ENCODE results near the gene MOBP.

MOBP gene

GRCh38 chr3:39460677-39461076, 6.8 kb upstream of the MOBP start:
- Histone ChIP-seq H3K9ac (ENCODE audit: low read depth, low read length) (no peak overlapping the region), H3K9me3 (ENCODE audit: control insufficient read depth, insufficient read depth, low read length) (no peaks in the 10 kb centered on the region; the same call in 1 of the 2 replicates), H3K36me3 (ENCODE audit: insufficient read depth, low read length) (no peaks in the 10 kb centered on the region), H3K4me1 (ENCODE audit: insufficient read depth, low read length) (0 out of 2 replicates have a peak, but pooled peaks cover 4% of the 10 kb centered on the region)

GRCh38 chr3:39463269-39463668, 4.2 kb upstream of the MOBP start:
- no peak overlapping the region for H3K9ac ChIP-seq (ENCODE audit: low read depth, low read length)
- H3K36me3 ChIP-seq (ENCODE audit: insufficient read depth, low read length) = no peaks in the 10 kb centered on the region
- no peaks in the 10 kb centered on the region; the same call in 1 of the 2 replicates for H3K9me3 ChIP-seq (ENCODE audit: control insufficient read depth, insufficient read depth, low read length)
- 0 out of 2 replicates have a peak, but pooled peaks cover 4% of the 10 kb centered on the region for H3K4me1 ChIP-seq (ENCODE audit: insufficient read depth, low read length)

DNA sequence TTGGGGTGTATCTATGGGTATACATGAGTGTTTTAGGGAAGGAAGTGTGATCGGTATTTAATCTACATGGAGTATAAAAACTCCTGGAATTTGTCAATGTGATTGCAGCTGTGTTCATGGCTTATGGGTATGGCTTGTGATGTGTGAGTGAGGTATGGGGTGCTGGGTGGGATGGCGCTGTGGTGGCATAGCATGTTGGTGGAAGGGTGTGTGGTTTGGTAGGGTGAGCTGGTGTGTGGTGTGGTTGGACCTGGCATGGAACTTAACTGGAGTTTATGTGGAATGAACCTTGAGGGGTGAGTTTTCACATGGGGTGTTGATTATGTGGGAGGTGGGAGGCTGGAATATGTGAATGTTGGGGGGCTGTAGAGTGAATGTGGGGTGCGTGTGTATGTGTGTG, 492 bp upstream of the MOBP start:
- no peak overlapping the region for H3K9ac ChIP-seq (ENCODE audit: low read depth, low read length)
- no peaks in the 10 kb centered on the region for H3K4me1 ChIP-seq (ENCODE audit: insufficient read depth, low read length)
- no peaks in the 10 kb centered on the region for H3K36me3 ChIP-seq (ENCODE audit: insufficient read depth, low read length)
- no peaks in the 10 kb centered on the region; the same call in 1 of the 2 replicates for H3K9me3 ChIP-seq (ENCODE audit: control insufficient read depth, insufficient read depth, low read length)

GRCh38 chr3:39468108-39468436, 592 bp downstream of the MOBP start:
- no peak overlapping the region for H3K9ac ChIP-seq (ENCODE audit: low read depth, low read length)
- no peaks in the 10 kb centered on the region; the same call in 1 of the 2 replicates for H3K9me3 ChIP-seq (ENCODE audit: control insufficient read depth, insufficient read depth, low read length)
- no peaks in the 10 kb centered on the region for H3K36me3 ChIP-seq (ENCODE audit: insufficient read depth, low read length)
- no peaks in the 10 kb centered on the region for H3K4me1 ChIP-seq (ENCODE audit: insufficient read depth, low read length)

DNA sequence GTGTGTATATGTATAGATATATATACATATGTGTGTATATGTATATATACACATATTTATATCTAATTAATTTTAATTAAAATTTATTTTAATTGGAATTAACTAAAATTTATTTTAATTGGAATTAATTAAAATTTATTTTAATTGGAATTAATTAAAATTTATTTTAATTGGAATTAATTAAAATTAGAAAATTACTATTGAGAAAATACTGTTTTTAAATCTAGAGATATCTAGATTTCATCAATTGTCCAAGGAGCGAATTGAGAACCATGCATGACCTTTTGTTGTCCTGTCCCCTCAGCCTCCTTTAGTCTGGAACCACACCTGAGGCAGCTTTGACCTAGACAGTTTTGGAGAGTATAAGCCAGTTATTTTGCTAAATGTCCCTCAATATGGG, 1.8 kb downstream of the MOBP start:
- no peaks in the 10 kb centered on the region for H3K4me1 ChIP-seq (ENCODE audit: insufficient read depth, low read length)
- no peaks in the 10 kb centered on the region; the same call in 1 of the 2 replicates for H3K9me3 ChIP-seq (ENCODE audit: control insufficient read depth, insufficient read depth, low read length)
- H3K36me3 ChIP-seq (ENCODE audit: insufficient read depth, low read length) = no peaks in the 10 kb centered on the region
- H3K9ac ChIP-seq (ENCODE audit: low read depth, low read length) = no peak overlapping the region

DNA sequence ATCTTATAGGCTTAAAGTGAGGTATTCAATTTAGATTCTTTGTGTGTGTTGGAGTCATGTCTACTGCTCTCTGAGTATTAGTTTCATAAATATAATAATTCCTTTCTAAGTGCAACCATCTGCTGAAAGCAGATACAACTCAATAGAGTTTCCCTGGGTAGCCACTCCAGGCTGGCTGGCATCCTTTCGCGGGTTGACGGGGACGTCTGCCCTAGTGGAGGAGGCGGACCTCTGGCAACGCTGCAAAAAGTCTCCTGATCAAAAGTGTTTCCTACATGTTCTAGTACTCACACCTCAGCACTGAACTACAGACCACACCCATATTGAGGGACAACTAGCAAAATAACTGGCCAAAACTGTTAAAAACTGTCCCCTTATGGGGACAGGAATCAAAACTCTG, 2.5 kb downstream of the MOBP start:
- no peaks in the 10 kb centered on the region for H3K4me1 ChIP-seq (ENCODE audit: insufficient read depth, low read length)
- no peaks in the 10 kb centered on the region for H3K9me3 ChIP-seq (ENCODE audit: control insufficient read depth, insufficient read depth, low read length)
- H3K9ac ChIP-seq (ENCODE audit: low read depth, low read length) = no peak overlapping the region
- H3K36me3 ChIP-seq (ENCODE audit: insufficient read depth, low read length) = no peaks in the 10 kb centered on the region

DNA sequence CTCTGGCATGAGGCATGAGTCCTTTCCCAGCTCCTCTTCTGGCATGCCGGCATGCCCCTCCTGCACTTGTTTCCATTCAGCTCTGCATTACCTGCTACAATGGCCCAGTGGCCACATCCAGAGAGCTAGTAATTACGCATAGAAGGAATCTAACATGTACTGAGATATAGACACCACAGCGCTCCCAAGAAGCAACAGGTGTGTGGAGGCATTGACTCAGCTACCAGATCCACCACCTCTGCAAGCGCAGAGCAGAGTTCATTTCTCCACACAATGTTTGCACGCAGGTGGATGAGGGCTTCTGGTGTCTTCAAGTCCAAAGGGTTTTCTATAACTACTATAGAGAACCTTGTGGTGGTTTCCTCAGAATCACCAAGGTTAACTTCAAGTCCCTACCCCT, 4.2 kb downstream of the MOBP start:
- Histone ChIP-seq H3K4me1 (ENCODE audit: insufficient read depth, low read length) (no peaks in the 10 kb centered on the region), H3K9me3 (ENCODE audit: control insufficient read depth, insufficient read depth, low read length) (no peaks in the 10 kb centered on the region; the same call in 1 of the 2 replicates), H3K36me3 (ENCODE audit: insufficient read depth, low read length) (no peaks in the 10 kb centered on the region), H3K9ac (ENCODE audit: low read depth, low read length) (no peak overlapping the region)

- no peak overlapping the region for H3K9ac ChIP-seq (ENCODE audit: low read depth, low read length)
- H3K36me3 ChIP-seq (ENCODE audit: insufficient read depth, low read length) = no peaks in the 10 kb centered on the region
- no peaks in the 10 kb centered on the region; the same call in 1 of the 2 replicates for H3K9me3 ChIP-seq (ENCODE audit: control insufficient read depth, insufficient read depth, low read length)
- H3K4me1 ChIP-seq (ENCODE audit: insufficient read depth, low read length) = no peaks in the 10 kb centered on the region
Measured at GRCh38 chr3:39473452-39474125, 6.1 kb downstream of the MOBP start.

GRCh38 chr3:39474126-39474515, 6.6 kb downstream of the MOBP start:
- Histone ChIP-seq H3K9me3 (ENCODE audit: control insufficient read depth, insufficient read depth, low read length) (no peaks in the 10 kb centered on the region; the same call in 1 of the 2 replicates), H3K4me1 (ENCODE audit: insufficient read depth, low read length) (no peaks in the 10 kb centered on the region), H3K9ac (ENCODE audit: low read depth, low read length) (no peak overlapping the region), H3K36me3 (ENCODE audit: insufficient read depth, low read length) (no peaks in the 10 kb centered on the region)

DNA sequence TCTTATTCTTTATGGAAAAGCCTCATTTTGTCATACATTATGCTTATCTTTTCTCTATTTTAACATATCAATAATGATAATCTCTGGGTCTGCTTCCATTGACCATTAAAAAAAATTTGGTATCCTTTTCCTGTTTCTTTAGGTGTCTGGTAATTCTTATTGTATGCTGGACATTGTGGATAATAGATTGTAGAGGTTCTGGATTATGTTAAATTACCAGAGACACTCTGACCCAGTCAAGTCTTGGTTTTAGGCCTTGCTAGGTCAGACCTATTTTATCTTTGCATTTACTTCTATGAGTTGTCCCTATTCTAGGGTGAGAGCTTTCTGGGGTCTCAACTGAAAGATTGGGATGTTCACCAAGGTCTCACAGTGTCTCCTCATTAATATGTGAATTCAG, 9.3 kb downstream of the MOBP start:
- no peaks in the 10 kb centered on the region for H3K4me1 ChIP-seq (ENCODE audit: insufficient read depth, low read length)
- no peaks in the 10 kb centered on the region; the same call in 1 of the 2 replicates for H3K9me3 ChIP-seq (ENCODE audit: control insufficient read depth, insufficient read depth, low read length)
- no peak overlapping the region for H3K9ac ChIP-seq (ENCODE audit: low read depth, low read length)
- H3K36me3 ChIP-seq (ENCODE audit: insufficient read depth, low read length) = no peaks in the 10 kb centered on the region

DNA sequence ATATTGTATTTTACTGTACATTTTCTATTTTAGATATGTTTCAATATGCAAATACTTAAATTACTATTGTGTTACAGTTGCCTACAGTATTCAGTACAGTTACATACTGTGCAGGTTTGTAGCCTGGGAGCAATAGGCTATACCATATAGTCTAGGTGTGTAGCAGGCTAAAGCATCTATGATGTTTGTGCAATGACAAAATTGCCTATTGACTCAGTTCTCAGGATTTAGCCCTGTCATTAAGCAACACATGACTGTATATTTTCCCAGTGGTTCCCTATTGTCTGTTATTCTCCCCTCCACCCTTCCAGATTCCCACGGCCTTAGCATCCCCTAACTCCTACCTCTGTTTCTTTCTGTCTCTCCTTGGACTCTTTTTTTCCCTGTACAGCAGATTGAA, 10.7 kb downstream of the MOBP start:
- no peaks in the 10 kb centered on the region for H3K36me3 ChIP-seq (ENCODE audit: insufficient read depth, low read length)
- no peaks in the 10 kb centered on the region for H3K4me1 ChIP-seq (ENCODE audit: insufficient read depth, low read length)
- no peak overlapping the region for H3K9ac ChIP-seq (ENCODE audit: low read depth, low read length)
- H3K9me3 ChIP-seq (ENCODE audit: control insufficient read depth, insufficient read depth, low read length) = no peaks in the 10 kb centered on the region; the same call in 1 of the 2 replicates

- no peak overlapping the region for H3K9ac ChIP-seq (ENCODE audit: low read depth, low read length)
- H3K9me3 ChIP-seq (ENCODE audit: control insufficient read depth, insufficient read depth, low read length) = no peaks in the 10 kb centered on the region; the same call in 1 of the 2 replicates
- no peaks in the 10 kb centered on the region for H3K36me3 ChIP-seq (ENCODE audit: insufficient read depth, low read length)
- H3K4me1 ChIP-seq (ENCODE audit: insufficient read depth, low read length) = no peaks in the 10 kb centered on the region
Measured at GRCh38 chr3:39479701-39480414, 12.4 kb downstream of the MOBP start.

- no peaks in the 10 kb centered on the region for H3K9me3 ChIP-seq (ENCODE audit: control insufficient read depth, insufficient read depth, low read length)
Measured at GRCh38 chr3:39485547-39485946, 18.1 kb downstream of the MOBP start.

DNA sequence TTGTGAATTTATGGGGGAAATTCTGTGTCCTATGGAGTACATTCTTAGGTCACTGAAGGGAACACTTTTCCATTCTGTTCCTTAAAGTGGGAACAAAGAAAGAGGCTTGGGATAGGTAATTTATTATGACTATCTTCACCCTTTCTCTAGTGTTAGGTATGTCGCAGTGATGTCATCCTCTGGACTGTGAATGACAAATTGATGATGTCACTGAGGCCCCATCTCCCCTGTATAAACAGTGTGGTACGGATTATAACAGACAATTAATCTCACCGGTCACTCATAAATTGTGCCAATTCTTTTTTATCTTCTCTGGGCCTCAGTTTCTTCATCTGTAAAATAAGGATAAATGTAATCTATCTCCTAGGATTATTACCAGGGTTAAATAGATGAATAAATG, 23.5 kb downstream of the MOBP start:
- Histone ChIP-seq H3K4me1 (ENCODE audit: insufficient read depth, low read length) (no peaks in the 10 kb centered on the region), H3K36me3 (ENCODE audit: insufficient read depth, low read length) (no peaks in the 10 kb centered on the region), H3K9ac (ENCODE audit: low read depth, low read length) (no peak overlapping the region), H3K9me3 (ENCODE audit: control insufficient read depth, insufficient read depth, low read length) (no peaks in the 10 kb centered on the region)

More at GRCh38 chr3:39485547-39485946, 18.1 kb downstream of the MOBP start:
- Histone ChIP-seq H3K9ac (ENCODE audit: low read depth, low read length) (no peak overlapping the region), H3K4me1 (ENCODE audit: insufficient read depth, low read length) (no peaks in the 10 kb centered on the region), H3K36me3 (ENCODE audit: insufficient read depth, low read length) (no peaks in the 10 kb centered on the region)

DNA sequence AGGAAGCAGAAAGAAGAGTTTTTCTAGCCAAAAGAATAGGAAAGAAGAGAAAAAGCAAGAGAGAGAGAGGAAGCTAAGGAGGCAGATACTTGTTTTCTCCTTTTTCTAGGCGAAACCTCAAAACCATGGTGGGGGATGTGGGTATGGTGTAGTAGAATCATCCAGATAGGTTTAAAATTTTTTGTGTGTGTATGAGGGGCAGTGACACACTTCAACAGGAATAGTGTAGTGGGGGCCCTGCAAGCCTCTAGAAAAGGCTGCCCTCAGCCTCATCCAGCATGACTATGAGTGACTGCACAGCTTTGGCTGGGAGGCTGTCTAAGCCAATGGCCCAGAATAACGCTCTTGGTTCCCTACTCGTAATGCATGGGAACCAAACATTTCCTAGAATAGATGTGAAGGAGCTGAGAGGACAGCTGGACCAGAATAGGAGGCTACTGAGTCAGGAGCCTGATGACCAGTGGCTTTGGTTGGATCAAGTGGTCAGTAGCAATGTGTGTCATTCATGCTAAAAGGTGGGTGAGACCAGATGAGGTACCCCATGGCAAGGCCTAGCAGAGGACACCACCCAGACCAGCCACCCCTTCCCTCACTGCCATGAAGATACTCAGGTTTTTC, 24.4 kb downstream of the MOBP start:
- no peaks in the 10 kb centered on the region for H3K4me1 ChIP-seq (ENCODE audit: insufficient read depth, low read length)
- H3K36me3 ChIP-seq (ENCODE audit: insufficient read depth, low read length) = no peaks in the 10 kb centered on the region
- no peak overlapping the region for H3K9ac ChIP-seq (ENCODE audit: low read depth, low read length)
- H3K9me3 ChIP-seq (ENCODE audit: control insufficient read depth, insufficient read depth, low read length) = no peaks in the 10 kb centered on the region

Data from ES-I3 (cell line).